MV-4-11 (cell line): ENCODE results near the gene BBS9.
A peak's percentile ranks its signal among the peaks of the same experiment; 100 is the strongest.
"Not testable (repeated sequence)": the region's sequence is repeated elsewhere in the genome, so short reads cannot be mapped to it uniquely, and the experiment has no call there.

Experiments used
- DNase-seq: peaks from one replicate; lab custom pipeline; 2025; lab: John Stamatoyannopoulos, UW

The BBS9 gene

DNA sequence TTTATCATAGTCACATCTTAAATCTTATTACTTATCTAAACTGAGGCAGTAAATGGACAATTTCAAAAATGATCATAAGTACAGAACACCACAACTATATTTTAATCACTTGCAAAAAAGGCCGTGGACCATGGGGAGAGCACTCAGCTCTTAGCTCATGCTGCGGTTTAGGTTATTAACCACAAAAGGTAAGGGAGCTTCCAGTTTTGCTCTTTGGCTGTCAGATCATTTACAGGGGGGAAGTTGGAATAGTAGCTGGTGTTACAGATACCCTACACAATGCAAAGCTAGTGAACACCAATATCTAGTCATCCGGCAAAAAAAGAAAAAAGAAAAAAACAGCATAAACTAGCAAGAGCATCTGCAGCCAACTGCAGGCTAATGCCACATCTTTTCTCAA, 147.0 kb downstream of the BBS9 start:
- DNase-seq = no peak

DNA sequence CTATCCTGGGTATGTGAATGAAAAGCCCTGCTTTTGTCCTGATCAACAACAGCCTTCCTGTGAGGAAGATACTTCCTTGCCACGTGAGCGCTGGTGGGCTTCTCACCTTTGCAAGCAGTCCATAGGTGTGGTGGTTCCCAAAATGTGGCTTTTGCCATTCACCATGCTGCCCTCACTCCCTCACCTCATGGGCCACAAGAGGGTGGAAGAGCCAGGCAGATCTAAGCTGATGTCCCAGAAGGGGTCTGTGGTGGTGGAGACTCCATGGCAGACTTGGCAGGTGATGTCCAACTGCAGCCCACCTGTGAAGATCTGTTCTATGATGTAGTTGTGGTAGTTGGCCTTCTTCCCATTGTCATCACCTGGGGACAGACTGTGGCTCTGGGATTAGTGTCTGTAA, 147.4 kb downstream of the BBS9 start:
- no peak for DNase-seq

DNA sequence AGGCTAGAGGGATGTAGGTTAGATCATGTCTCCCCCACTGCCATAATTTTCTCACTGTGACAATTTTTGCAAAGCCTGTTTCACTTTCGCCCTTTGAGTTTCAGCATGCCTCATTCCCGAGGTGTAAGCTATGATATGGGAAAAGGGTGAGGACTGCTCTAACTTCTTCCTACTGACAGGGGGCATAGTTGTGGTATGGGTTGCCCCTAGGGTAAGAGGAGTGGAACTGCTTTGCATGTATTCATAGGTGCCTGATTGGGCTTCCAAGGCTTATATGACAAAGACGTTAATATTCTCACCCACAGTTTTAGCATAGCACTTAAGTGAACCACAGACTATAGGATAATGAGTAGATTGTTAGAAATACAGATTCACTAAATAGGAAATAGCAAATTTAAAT, 148.7 kb downstream of the BBS9 start:
- DNase-seq = no peak

GRCh38 chr7:33286501-33286900, 157.1 kb downstream of the BBS9 start:
- no peak for DNase-seq

- no peak for DNase-seq
Measured at GRCh38 chr7:33287738-33288137, 158.4 kb downstream of the BBS9 start.

DNA sequence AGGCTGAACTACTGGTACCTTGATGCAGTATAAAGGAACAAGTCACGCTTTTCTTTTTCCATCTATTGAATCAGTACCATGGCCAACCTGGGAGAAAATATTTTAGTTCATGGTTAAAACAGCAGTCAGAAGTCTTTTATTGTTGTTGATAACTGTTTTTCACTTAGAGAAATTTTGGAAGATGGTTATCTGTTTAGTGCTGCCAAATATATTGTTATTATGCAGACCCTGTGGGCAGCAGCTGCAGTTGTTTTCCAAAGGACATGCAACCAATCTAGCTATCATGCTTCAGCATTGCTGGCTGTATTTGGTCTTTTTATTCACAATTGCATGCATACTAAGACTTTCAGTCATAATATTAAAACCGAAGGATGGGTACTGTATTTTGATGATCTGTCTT, 169.5 kb downstream of the BBS9 start:
- DNase-seq = no peak

DNA sequence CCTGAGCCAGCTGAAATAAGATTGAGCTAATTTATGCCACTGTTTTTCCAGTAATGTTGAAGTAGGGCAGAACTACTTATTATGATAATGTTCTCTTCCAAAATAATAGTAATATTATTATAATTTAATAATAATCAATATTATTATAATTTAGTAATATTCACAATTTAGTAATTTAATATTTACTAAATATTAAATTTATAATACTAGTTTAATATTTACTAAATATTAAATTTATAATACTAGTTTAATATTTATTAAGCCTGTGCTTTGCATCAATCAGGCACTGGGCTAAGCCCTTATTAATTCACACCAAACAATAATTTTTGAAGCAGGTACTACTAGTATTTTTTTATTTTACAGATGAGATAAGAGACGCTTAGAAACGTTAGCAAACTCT, 170.1 kb downstream of the BBS9 start:
- DNase-seq = no peak

DNA sequence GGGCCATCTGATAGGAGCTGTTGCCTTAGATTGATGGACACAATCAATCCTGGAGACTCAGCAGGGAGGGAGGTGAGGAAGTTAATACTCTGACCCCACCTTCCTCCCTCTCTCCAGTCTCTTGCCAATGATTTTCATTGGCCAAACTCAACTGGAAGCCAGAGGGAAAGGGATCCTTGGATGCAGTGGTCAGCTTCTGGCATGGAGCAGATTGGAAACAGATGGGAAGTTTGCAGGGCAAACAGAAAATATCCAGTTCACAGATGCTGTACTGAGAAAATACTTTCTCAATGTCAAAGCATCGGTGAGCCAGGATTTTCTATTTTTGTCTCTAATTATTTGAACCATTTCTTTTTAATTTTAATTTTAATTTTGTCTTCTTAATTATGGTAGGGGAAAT, 170.8 kb downstream of the BBS9 start:
- no peak for DNase-seq

DNA sequence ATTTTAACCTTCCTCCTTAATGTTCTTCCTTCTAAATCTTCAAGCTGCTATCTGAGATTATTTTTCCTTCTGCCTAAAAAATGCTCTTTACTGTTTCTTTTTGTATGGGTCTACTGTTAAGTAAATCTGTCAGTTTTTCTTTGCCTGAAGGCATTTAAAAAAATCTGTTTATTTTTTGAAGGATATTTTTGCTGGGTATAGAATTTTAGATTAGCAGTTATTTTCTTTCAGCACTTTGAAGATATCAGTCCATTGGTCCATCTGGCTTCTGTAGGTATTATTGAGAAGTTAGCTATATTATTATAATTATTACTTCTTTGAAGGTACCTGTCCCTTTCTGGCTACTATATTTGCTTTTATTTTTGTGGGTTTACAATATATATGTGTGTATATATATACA, 171.4 kb downstream of the BBS9 start:
- DNase-seq = no peak

GRCh38 chr7:33303978-33304557, 174.7 kb downstream of the BBS9 start:
- not testable (repeated sequence) for DNase-seq

- DNase-seq = no peak
Measured at GRCh38 chr7:33307205-33307604, 177.8 kb downstream of the BBS9 start.

- no peak for DNase-seq
Measured at GRCh38 chr7:33310546-33310945, 181.2 kb downstream of the BBS9 start.

- DNase-seq = no peak
Measured at GRCh38 chr7:33325754-33326484, 196.6 kb downstream of the BBS9 start.

DNA sequence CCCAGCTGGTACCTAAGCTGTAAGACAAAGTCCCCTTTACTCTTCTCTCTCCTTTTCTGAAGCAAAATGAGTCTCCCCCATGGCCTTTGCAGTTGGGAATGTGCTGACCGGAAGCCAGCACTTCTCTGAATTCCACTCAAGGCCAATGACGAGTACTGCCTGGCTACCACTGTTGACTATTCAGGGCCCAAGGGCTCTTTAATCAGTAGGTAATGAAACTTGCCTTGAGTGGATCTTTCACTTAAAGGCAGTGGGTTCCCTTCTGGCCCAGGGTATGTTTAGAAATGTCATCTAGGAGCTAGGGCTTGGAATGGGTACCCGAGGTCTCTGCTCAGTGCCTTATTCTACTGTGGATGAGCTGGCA, 197.1 kb downstream of the BBS9 start:
- DNase-seq = no peak

GRCh38 chr7:33327427-33327826, 198.1 kb downstream of the BBS9 start:
- no peak for DNase-seq

DNA sequence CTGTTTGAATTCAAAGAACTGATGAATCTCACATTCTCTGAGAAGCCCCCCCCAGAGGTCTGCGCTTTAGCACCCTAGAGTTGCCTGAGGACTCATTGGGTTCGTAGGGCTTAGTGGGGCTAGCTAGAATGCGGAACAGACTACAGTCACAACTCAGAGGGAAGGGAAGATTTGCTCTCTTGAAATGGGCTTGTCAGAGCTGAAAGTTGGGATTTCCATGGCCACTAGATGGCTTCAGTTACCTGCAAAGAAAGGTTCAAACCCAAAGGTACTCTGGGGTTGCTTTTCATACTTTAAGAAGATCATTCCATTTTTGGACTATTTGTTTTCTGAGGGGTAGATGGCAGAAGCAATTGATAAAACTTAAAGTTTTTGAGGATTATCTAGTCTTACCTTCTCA, 205.0 kb downstream of the BBS9 start:
- no peak for DNase-seq

GRCh38 chr7:33336820-33337219, 207.5 kb downstream of the BBS9 start:
- DNase-seq = peak; percentile 45

DNA sequence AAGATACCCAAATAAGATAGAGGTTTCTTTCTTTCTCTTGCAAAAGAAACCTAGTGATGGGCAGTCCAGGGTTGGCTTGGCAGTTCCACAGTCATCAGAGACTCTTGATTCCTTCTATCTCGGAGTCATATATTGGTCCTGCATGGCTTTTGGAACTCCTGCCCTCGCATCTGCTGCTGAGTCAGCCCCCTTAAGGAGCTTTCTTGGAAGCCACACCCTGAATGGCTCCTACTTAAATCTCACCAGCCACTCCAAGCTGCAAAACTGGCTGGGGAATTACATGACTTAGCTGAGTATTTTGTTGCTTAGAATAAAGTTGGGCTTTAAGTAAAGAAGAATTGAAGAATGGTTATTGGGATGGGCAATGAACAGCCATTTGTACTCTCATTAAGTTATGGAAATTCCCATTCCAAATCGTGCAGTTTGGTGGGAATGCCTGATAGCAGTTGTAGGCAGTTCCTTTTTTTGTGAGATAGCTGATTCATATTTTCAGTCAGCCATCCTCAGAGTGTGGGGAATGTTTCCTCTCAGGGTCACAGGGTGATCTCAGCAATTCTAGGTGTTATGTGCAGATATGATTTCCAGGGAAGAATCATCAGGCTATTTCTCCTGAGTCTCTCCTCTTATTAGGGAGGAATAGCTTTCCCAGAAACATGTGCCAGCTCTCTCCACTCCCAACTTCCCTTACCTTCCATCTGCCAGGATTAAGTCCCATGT, 209.9 kb downstream of the BBS9 start:
- DNase-seq = no peak

DNA sequence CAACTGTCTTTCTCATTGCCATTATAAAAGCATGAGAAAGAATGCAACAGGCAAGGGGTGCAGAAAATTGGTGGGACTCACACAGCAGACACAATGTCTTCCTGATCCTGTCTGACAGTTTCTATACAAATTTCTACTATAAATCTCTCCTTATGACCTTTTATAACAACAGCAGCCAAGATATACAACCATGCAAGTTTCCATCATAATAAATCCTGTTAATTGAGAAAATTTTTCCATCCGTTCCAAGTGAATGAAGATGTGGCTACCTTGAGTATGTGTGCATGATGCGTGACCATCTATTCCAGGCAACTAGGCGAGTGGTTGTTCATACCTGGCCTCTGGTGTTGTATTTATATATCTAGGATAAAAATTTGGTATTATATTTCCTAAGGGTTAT, 216.7 kb downstream of the BBS9 start:
- DNase-seq = no peak

DNA sequence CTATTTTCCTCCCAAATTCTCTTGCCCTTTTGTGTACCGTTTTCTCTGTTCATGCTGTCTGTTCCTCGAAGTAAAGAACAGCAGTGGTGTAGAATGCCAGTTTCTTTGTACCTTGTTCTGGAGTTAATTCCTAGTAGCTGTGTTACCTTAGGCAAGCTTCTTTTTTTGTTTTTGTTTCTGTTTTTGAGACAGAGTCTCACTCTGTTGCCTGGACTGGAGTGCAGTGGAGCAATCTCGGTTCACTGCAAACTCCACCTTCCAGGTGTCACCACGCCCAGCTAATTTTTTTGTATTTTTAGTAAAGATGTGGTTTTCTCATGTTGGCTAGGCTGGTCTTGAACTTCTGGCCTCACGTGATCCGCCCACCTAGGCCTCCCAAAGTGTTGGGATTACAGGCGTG, 221.2 kb downstream of the BBS9 start:
- no peak for DNase-seq

DNA sequence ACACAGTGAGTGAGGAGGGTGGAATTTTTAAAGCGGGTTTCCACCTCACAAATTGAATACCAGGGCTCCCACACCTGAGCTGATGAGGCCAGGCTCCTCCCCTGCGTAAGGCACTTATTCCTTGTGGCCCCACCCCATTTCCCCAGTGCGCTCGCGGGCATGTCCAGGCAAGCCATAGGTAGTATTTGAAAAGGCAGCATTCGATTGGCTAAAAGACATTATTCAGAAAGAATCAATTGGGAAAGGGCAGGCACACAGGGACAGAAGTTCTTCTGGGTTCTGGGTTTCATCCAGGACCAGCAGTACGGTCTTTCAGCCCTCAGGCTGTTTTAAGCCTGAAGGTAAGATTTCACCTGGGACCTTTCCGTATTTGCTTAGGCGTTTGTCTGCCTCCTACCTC, 222.3 kb downstream of the BBS9 start:
- no peak for DNase-seq

GRCh38 chr7:33354201-33354600, 224.8 kb downstream of the BBS9 start:
- DNase-seq = no peak

DNA sequence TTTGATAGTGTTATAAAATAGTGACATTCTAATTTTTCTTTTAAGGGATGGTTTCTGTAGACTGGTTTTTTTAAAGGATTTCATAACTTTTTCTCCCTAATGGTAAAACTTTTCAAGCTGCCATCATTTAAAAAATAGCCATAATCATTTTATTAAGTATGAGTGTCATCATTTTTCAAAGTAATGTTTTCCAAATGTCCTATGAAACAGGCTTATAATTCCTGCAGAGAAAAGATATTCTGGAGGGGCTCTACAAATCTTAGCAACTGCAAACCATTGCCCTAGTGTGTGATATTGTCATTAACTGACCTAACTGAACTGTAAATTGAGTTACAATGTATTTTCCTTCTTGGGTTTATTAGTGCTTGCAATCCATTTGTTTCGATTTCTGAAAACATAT, 226.0 kb downstream of the BBS9 start:
- DNase-seq = no peak

DNA sequence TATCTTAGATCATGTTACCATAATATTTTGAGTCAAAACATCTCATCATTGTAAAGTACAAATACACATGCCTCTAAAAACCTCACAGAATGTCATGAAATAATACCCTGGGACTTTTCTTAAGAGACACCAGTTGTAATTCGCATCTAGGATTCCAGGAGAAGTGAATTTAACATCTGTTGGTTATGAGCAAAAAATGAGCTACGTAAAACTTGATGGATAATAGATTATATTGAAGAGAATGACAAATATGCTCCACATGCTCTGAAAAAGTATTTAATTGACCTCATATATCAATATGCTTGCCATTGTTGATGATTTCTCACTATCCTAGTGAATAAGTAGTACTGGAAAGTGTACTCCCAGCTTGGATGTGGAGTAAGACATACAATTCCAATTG, 227.0 kb downstream of the BBS9 start:
- DNase-seq = no peak
